Neural progenitor cell (in vitro differentiated cells): ENCODE results near the gene TMEM121B.

Experiments used
- EZH2 ChIP-seq: fragments of 200-600 bp; sonication (generic); IDR thresholded peaks from 2 replicates; pipeline ENCODE4 v1.6.1; 2017; ENCODE audit warnings: antibody characterized with exemption, mild to moderate bottlenecking, moderate library complexity
- EZH2phosphoT487 ChIP-seq: fragments of 200-600 bp; sonication (generic); IDR thresholded peaks from 2 replicates; pipeline ENCODE4 v1.6.1; 2017; ENCODE audit warnings: antibody characterized with exemption
- TF ChIP-seq, protein P1 (sequence below): fragments of 200-600 bp; sonication (generic); IDR thresholded peaks from 2 replicates; pipeline ENCODE4 v1.5.1; 2017; ENCODE audit warnings: antibody characterized with exemption, mild to moderate bottlenecking

DNA sequence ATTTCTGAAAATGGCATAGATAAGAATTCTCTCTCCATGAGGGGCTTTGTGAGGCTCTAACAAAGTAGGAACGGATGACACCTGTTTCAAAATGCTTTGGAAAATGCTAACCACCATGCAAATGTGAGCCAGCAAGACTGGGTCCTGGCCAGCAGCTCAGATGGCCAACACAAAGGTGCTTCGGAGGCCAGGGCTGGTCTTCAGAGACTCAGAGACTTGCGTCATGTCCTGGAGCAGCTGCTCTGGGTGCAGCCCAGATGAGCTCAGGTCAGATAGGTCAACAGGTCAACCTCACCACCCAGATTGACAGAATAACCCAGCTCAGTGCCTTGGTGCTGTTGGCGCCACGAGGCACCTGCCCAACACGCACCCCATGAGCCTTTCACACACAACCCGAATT lies 12.0 kb upstream of the TMEM121B start:
- TF ChIP-seq, protein P1, sequence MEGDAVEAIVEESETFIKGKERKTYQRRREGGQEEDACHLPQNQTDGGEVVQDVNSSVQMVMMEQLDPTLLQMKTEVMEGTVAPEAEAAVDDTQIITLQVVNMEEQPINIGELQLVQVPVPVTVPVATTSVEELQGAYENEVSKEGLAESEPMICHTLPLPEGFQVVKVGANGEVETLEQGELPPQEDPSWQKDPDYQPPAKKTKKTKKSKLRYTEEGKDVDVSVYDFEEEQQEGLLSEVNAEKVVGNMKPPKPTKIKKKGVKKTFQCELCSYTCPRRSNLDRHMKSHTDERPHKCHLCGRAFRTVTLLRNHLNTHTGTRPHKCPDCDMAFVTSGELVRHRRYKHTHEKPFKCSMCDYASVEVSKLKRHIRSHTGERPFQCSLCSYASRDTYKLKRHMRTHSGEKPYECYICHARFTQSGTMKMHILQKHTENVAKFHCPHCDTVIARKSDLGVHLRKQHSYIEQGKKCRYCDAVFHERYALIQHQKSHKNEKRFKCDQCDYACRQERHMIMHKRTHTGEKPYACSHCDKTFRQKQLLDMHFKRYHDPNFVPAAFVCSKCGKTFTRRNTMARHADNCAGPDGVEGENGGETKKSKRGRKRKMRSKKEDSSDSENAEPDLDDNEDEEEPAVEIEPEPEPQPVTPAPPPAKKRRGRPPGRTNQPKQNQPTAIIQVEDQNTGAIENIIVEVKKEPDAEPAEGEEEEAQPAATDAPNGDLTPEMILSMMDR, result no peak
- TF ChIP-seq EZH2phosphoT487, result no peak
- no peak for TF ChIP-seq EZH2
